Suprapubic skin (tissue), 4 donors: ENCODE measurements around the gene CYSRT1. TPM values are rescaled to one million over a fixed set of nuclear protein-coding genes. Genes with fewer than 3 reads are reported as not detected.

Experiments used
- DNase-seq, 2 donors: peaks; one replicate each; pipeline ENCODE4 v3.0.0-alpha.2; 2019; ENCODE audit warnings: low spot score in 2 of 2
- H3K27ac ChIP-seq: fragments of 200-600 bp; sonication (generic); one replicate; pipeline ENCODE4 v1.5.1; 2019
- H3K27me3 ChIP-seq: fragments of 200-600 bp; sonication (generic); one replicate; pipeline ENCODE4 v1.5.1; 2019
- H3K36me3 ChIP-seq: fragments of 200-600 bp; sonication (generic); one replicate; pipeline ENCODE4 v1.5.1; 2019
- H3K4me1 ChIP-seq: fragments of 200-600 bp; sonication (generic); one replicate; pipeline ENCODE4 v1.5.1; 2019
- H3K4me3 ChIP-seq: fragments of 200-600 bp; sonication (generic); one replicate; pipeline ENCODE4 v1.5.1; 2019; ENCODE audit warnings: mild to moderate bottlenecking
- H3K9me3 ChIP-seq: fragments of 200-600 bp; sonication (generic); one replicate; pipeline ENCODE4 v1.5.1; 2019
- CTCF ChIP-seq, 2 donors: fragments of 200-600 bp in 1 of 2; fragments of 450-650 bp in 1 of 2; sonication (generic) in 1 of 2; IDR thresholded peaks; one replicate each; pipeline ENCODE4 v1.5.1; 2016 to 2019; ENCODE audit warnings: antibody characterized with exemption in 2 of 2, mild to moderate bottlenecking in 1 of 2, moderate library complexity in 1 of 2
- EP300 ChIP-seq: sonication (generic); formaldehyde crosslinking; IDR thresholded peaks from one replicate; pipeline ENCODE4 v1.6.1; 2017; ENCODE audit warnings: antibody characterized with exemption
- POLR2A ChIP-seq, 2 donors: fragments of 450-650 bp; IDR thresholded peaks; one replicate each; pipeline ENCODE4 v1.6.1; 2017; ENCODE audit warnings: antibody characterized with exemption in 2 of 2, mild to moderate bottlenecking in 2 of 2, moderate library complexity in 2 of 2
- POLR2AphosphoS5 ChIP-seq, 3 donors: sonication (generic); formaldehyde crosslinking; IDR thresholded peaks; one replicate each; pipeline ENCODE4 v1.6.1; 2017; ENCODE audit warnings: antibody characterized with exemption in 3 of 3
- WGBS: methylation state at CpG from one replicate; pipeline ENCODE4 v1.1.5; 2018; 5-methylcytosine and 5-hydroxymethylcytosine counted together
- total RNA-seq, 4 donors: library from RNA; depleted of rRNA; stranded (reverse); fragments of >200 nt; gene quantifications; one replicate each; pipeline ENCODE4 v1.1.0, GENCODE V29; 2016

CYSRT1 gene
- total RNA-seq, 4 donors from 2014 or later = 22.8 to 65.7 (median 44.2) TPM

- Histone ChIP-seq H3K4me3 (no peak overlapping the region), H3K36me3 (no peaks in the 10 kb centered on the region), H3K27ac (no peak overlapping the region), H3K4me1 (peaks cover 26% of the 10 kb centered on the region), H3K9me3 (no peaks in the 10 kb centered on the region), H3K27me3 (peaks cover 76% of the 10 kb centered on the region)
- no CpG with 5 or more reads among the region's 40 CpGs for WGBS
- TF ChIP-seq POLR2A (IDR thresholded peaks at IDR 0.05) = no peak
- no peak for TF ChIP-seq CTCF (IDR thresholded peaks at IDR 0.05)
- no peak for TF ChIP-seq EP300
- no peak for TF ChIP-seq POLR2AphosphoS5 (IDR thresholded peaks at IDR 0.05)
- DNase-seq = no peak
Observed at GRCh38 chr9:137233143-137233980, 8.4 kb downstream of the CYSRT1 start.

- TF ChIP-seq POLR2A (IDR thresholded peaks at IDR 0.05) (no peak), POLR2AphosphoS5 (IDR thresholded peaks at IDR 0.05) (no peak), EP300 (no peak), CTCF (IDR thresholded peaks at IDR 0.05) (no peak)
- WGBS = no CpG with 5 or more reads among the region's 40 CpGs
- Histone ChIP-seq H3K27ac (no peak overlapping the region), H3K27me3 (peaks cover 69% of the 10 kb centered on the region), H3K9me3 (no peaks in the 10 kb centered on the region), H3K36me3 (no peaks in the 10 kb centered on the region), H3K4me3 (no peak overlapping the region), H3K4me1 (peaks cover 34% of the 10 kb centered on the region)
- DNase-seq = no peak
Observed at GRCh38 chr9:137234055-137234697, 9.2 kb downstream of the CYSRT1 start.

GRCh38 chr9:137234758-137235423 lies 9.9 kb downstream of the CYSRT1 start:
- Histone ChIP-seq H3K9me3 (no peaks in the 10 kb centered on the region), H3K27ac (no peak overlapping the region), H3K4me1 (peaks cover 41% of the 10 kb centered on the region), H3K27me3 (peaks cover 62% of the 10 kb centered on the region), H3K36me3 (no peaks in the 10 kb centered on the region), H3K4me3 (no peak overlapping the region)
- WGBS = 66% methylated on average over 17 of the region's 18 CpGs
- no peak for DNase-seq
- TF ChIP-seq POLR2A (IDR thresholded peaks at IDR 0.05) (no peak), EP300 (no peak), CTCF (IDR thresholded peaks at IDR 0.05) (no peak), POLR2AphosphoS5 (IDR thresholded peaks at IDR 0.05) (no peak)

DNA sequence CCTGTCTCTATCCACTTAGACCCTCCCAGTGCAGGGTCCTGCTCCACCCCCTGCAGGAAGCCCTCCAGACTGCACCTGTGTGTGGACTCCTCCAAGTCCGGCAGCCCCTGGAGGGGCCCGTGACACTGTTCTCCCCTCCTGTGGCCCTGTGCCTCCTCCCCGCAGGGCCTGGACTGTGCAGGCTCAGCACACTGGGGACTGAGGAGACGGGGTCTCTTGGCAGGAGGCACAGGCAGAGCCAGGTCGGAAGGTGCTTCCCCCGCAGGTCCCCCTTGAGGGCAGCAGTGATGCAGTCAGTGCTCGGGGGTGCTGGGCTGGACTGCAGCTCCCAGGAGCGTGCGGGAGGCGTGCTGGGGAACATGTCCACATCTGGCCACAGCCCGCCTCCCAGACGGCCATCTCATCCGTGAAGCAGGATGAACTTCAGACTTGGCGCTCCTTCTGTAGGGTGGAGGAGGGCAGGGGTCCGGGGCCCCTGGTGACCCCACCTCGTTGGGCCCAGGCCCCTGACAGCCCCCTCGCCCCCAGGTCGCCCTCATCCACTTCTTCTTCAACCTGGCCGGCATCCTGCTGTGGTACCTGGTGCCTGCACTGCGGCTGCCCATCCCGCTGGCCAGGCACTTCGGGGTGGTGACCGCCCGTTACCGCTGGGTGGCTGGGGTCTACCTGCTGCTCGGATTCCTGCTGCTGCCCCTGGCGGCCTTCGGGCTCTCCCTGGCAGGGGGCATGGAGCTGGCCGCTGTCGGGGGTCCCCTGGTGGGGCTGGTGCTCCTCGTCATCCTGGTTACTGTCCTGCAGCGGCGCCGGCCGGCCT lies 10.7 kb downstream of the CYSRT1 start:
- Histone ChIP-seq H3K4me3 (peak overlapping the region; percentile 2), H3K9me3 (no peaks in the 10 kb centered on the region), H3K27me3 (peaks cover 54% of the 10 kb centered on the region), H3K27ac (no peak overlapping the region), H3K36me3 (no peaks in the 10 kb centered on the region), H3K4me1 (peaks cover 45% of the 10 kb centered on the region)
- WGBS = 62% methylated on average over 12 of the region's 35 CpGs
- no peak for DNase-seq
- no peak for TF ChIP-seq CTCF (IDR thresholded peaks at IDR 0.05)
- TF ChIP-seq POLR2AphosphoS5 (IDR thresholded peaks at IDR 0.05) = no peak
- no peak for TF ChIP-seq POLR2A (IDR thresholded peaks at IDR 0.05)
- no peak for TF ChIP-seq EP300
